ENCODE results near the gene CORO2A.

CORO2A gene

GRCh38 chr9:98229090-98229395, 36.6 kb upstream of the CORO2A start:
- Histone ChIP-seq H4K91ac (ENCODE audit: low read depth, low read length, poor library complexity) (no peak overlapping the region), H3K4me2 (ENCODE audit: insufficient read depth, low read length, poor library complexity, severe bottlenecking) (no peak overlapping the region), H2BK120ac (ENCODE audit: low read depth, low read length) (no peak overlapping the region), H3K79me1 (ENCODE audit: low read depth, low read length) (no peaks in the 10 kb centered on the region), H3K9me3 (replicated peaks in 1 of 2; ENCODE audit: control insufficient read depth in 2 of 2, insufficient read depth in 1 of 2, low read depth in 1 of 2, low read length in 2 of 2) (peaks cover 0 to 3% of the 10 kb centered on the region in 2 donors), H3K27ac (replicated peaks; ENCODE audit: low read length) (no peak overlapping the region), H4K8ac (ENCODE audit: low read depth, low read length) (no peak overlapping the region), H3K23ac (ENCODE audit: low read depth, low read length, poor library complexity) (no peak overlapping the region), H3K9ac (ENCODE audit: low read depth, low read length, poor library complexity) (no peak overlapping the region), H3K4me3 (ENCODE audit: low read length in 2 of 2) (no peak overlapping the region), H3K27me3 (ENCODE audit: control insufficient read depth in 3 of 3, insufficient read depth in 3 of 3, low read depth in 1 of 3, low read length in 3 of 3) (no peaks in the 10 kb centered on the region), H3K14ac (ENCODE audit: low read length) (no peak overlapping the region), H2AK5ac (ENCODE audit: low read depth, low read length) (no peak overlapping the region), H2BK5ac (ENCODE audit: low read length) (no peak overlapping the region), H2AFZ (ENCODE audit: low read length) (no peak overlapping the region), H2BK12ac (ENCODE audit: low read length) (no peak overlapping the region), H3K18ac (ENCODE audit: low read length) (no peak overlapping the region), H2BK15ac (ENCODE audit: low read length) (no peak overlapping the region), H3K4ac (ENCODE audit: low read length) (no peak overlapping the region), H3K36me3 (replicated peaks in 1 of 2; ENCODE audit: control insufficient read depth in 2 of 2, insufficient read depth in 2 of 2, low read length in 2 of 2) (no peaks in the 10 kb centered on the region), H3K4me1 (ENCODE audit: control insufficient read depth in 2 of 2, insufficient read depth in 1 of 2, low read depth in 1 of 2, low read length in 2 of 2) (peaks cover 0 to 3% of the 10 kb centered on the region in 2 donors)
- no peak for DNase-seq (ENCODE audit: low spot score)
- no CpG with 5 or more reads among the region's 4 CpGs for WGBS, 2 donors (ENCODE audit: extremely low coverage in 2 of 2, insufficient read length in 2 of 2, insufficient replicate concordance in 1 of 2)

DNA sequence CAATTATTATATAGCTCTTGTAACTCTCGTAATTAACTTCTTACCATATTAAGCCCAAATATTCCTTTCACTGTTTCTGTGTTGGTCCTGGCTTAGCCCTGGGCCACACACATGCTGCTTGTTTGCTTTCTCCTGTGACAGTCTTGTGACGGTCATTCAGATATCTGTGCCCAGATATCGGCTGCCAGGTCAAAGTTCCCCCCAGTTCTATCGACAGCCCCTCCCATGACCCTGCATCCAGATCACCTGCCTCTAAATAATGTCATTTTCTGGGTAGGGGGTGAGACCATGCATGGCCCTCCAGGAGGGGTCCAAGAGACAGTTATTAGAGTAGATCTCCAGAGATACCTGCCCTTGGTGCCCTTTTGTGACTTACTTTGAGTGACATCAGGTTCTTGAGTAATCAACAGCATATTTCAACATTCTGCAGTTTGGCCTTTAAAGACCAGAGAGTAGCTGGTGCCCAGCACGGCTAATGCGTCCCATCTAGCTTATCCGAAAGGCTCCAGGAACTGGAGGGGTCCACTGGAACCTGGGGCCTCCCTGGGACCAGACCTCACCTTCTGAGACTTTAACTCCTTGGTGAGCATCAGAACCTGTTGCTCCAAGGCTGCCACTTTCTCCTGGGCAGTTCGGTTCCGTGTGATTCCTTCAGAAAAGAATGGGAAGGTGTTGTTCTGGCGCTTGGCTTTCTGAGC, 36.1 kb upstream of the CORO2A start:
- H3K27ac ChIP-seq (replicated peaks; ENCODE audit: low read length) = no peak overlapping the region
- no CpG with 5 or more reads among the region's 10 CpGs for WGBS, 2 donors (ENCODE audit: extremely low coverage in 2 of 2, insufficient read length in 2 of 2, insufficient replicate concordance in 1 of 2)

GRCh38 chr9:98227883-98228282, 35.4 kb upstream of the CORO2A start:
- no peak overlapping the region for H4K91ac ChIP-seq (ENCODE audit: low read depth, low read length, poor library complexity)
- H4K8ac ChIP-seq (ENCODE audit: low read depth, low read length) = no peak overlapping the region
- H3K9me3 ChIP-seq (replicated peaks in 1 of 2; ENCODE audit: control insufficient read depth in 2 of 2, insufficient read depth in 1 of 2, low read depth in 1 of 2, low read length in 2 of 2) = no peaks in the 10 kb centered on the region
- H3K27ac ChIP-seq (replicated peaks; ENCODE audit: low read length) = no peak overlapping the region
- no peak overlapping the region for H3K4ac ChIP-seq (ENCODE audit: low read length)
- H3K14ac ChIP-seq (ENCODE audit: low read length) = no peak overlapping the region
- no peak overlapping the region for H2BK120ac ChIP-seq (ENCODE audit: low read depth, low read length)
- H3K4me1 ChIP-seq (ENCODE audit: control insufficient read depth in 2 of 2, insufficient read depth in 1 of 2, low read depth in 1 of 2, low read length in 2 of 2) = peaks cover 0 to 5% of the 10 kb centered on the region in 2 donors
- H2BK12ac ChIP-seq (ENCODE audit: low read length) = no peak overlapping the region
- H2BK15ac ChIP-seq (ENCODE audit: low read length) = no peak overlapping the region
- H2AK5ac ChIP-seq (ENCODE audit: low read depth, low read length) = no peak overlapping the region
- H3K79me1 ChIP-seq (ENCODE audit: low read depth, low read length) = no peaks in the 10 kb centered on the region
- H3K9ac ChIP-seq (ENCODE audit: low read depth, low read length, poor library complexity) = no peak overlapping the region
- WGBS, 2 donors (ENCODE audit: extremely low coverage in 2 of 2, insufficient read length in 2 of 2, insufficient replicate concordance in 1 of 2) = no CpG with 5 or more reads among the region's 7 CpGs
- H3K18ac ChIP-seq (ENCODE audit: low read length) = no peak overlapping the region
- no peak for DNase-seq (ENCODE audit: low spot score)
- H3K23ac ChIP-seq (ENCODE audit: low read depth, low read length, poor library complexity) = no peak overlapping the region
- H2BK5ac ChIP-seq (ENCODE audit: low read length) = no peak overlapping the region
- H3K4me3 ChIP-seq (ENCODE audit: low read length in 2 of 2) = no peak overlapping the region
- H3K4me2 ChIP-seq (ENCODE audit: insufficient read depth, low read length, poor library complexity, severe bottlenecking) = no peak overlapping the region
- H2AFZ ChIP-seq (ENCODE audit: low read length) = peak overlapping the region; percentile 64
- no peaks in the 10 kb centered on the region for H3K27me3 ChIP-seq (ENCODE audit: control insufficient read depth in 3 of 3, insufficient read depth in 3 of 3, low read depth in 1 of 3, low read length in 3 of 3)
- H3K36me3 ChIP-seq (replicated peaks in 1 of 2; ENCODE audit: control insufficient read depth in 2 of 2, insufficient read depth in 2 of 2, low read length in 2 of 2) = no peaks in the 10 kb centered on the region

More for the DNA sequence above, 36.1 kb upstream of the CORO2A start:
- Histone ChIP-seq H2BK12ac (ENCODE audit: low read length) (no peak overlapping the region), H3K18ac (ENCODE audit: low read length) (no peak overlapping the region), H4K8ac (ENCODE audit: low read depth, low read length) (no peak overlapping the region), H2AFZ (ENCODE audit: low read length) (no peak overlapping the region), H3K4me1 (ENCODE audit: control insufficient read depth in 2 of 2, insufficient read depth in 1 of 2, low read depth in 1 of 2, low read length in 2 of 2) (peaks cover 0 to 3% of the 10 kb centered on the region in 2 donors), H3K36me3 (replicated peaks in 1 of 2; ENCODE audit: control insufficient read depth in 2 of 2, insufficient read depth in 2 of 2, low read length in 2 of 2) (no peaks in the 10 kb centered on the region), H3K9me3 (replicated peaks in 1 of 2; ENCODE audit: control insufficient read depth in 2 of 2, insufficient read depth in 1 of 2, low read depth in 1 of 2, low read length in 2 of 2) (peaks cover 0 to 3% of the 10 kb centered on the region in 2 donors), H3K4me2 (ENCODE audit: insufficient read depth, low read length, poor library complexity, severe bottlenecking) (no peak overlapping the region), H3K79me1 (ENCODE audit: low read depth, low read length) (no peaks in the 10 kb centered on the region), H3K23ac (ENCODE audit: low read depth, low read length, poor library complexity) (no peak overlapping the region), H3K9ac (ENCODE audit: low read depth, low read length, poor library complexity) (no peak overlapping the region), H3K4ac (ENCODE audit: low read length) (peak overlapping the region; percentile 20), H3K4me3 (ENCODE audit: low read length in 2 of 2) (no peak overlapping the region), H3K14ac (ENCODE audit: low read length) (no peak overlapping the region), H2BK5ac (ENCODE audit: low read length) (no peak overlapping the region), H2BK15ac (ENCODE audit: low read length) (peak overlapping the region; percentile 57), H4K91ac (ENCODE audit: low read depth, low read length, poor library complexity) (no peak overlapping the region), H2AK5ac (ENCODE audit: low read depth, low read length) (no peak overlapping the region), H3K27me3 (ENCODE audit: control insufficient read depth in 3 of 3, insufficient read depth in 3 of 3, low read depth in 1 of 3, low read length in 3 of 3) (no peaks in the 10 kb centered on the region), H2BK120ac (ENCODE audit: low read depth, low read length) (no peak overlapping the region)
- DNase-seq (ENCODE audit: low spot score) = no peak

- no peak overlapping the region for H2AK5ac ChIP-seq (ENCODE audit: low read depth, low read length)
- no peak overlapping the region for H3K27ac ChIP-seq (replicated peaks; ENCODE audit: low read length)
- peak overlapping the region; percentile 17 for H2AFZ ChIP-seq (ENCODE audit: low read length)
- H3K9ac ChIP-seq (ENCODE audit: low read depth, low read length, poor library complexity) = no peak overlapping the region
- H2BK12ac ChIP-seq (ENCODE audit: low read length) = no peak overlapping the region
- H3K4me1 ChIP-seq (ENCODE audit: control insufficient read depth in 2 of 2, insufficient read depth in 1 of 2, low read depth in 1 of 2, low read length in 2 of 2) = peaks cover 0 to 5% of the 10 kb centered on the region in 2 donors
- no peaks in the 10 kb centered on the region for H3K27me3 ChIP-seq (ENCODE audit: control insufficient read depth in 3 of 3, insufficient read depth in 3 of 3, low read depth in 1 of 3, low read length in 3 of 3)
- H3K18ac ChIP-seq (ENCODE audit: low read length) = no peak overlapping the region
- H3K36me3 ChIP-seq (replicated peaks in 1 of 2; ENCODE audit: control insufficient read depth in 2 of 2, insufficient read depth in 2 of 2, low read length in 2 of 2) = no peaks in the 10 kb centered on the region
- H3K4me3 ChIP-seq (ENCODE audit: low read length in 2 of 2) = no peak overlapping the region
- H3K4me2 ChIP-seq (ENCODE audit: insufficient read depth, low read length, poor library complexity, severe bottlenecking) = no peak overlapping the region
- no peak overlapping the region for H3K4ac ChIP-seq (ENCODE audit: low read length)
- no peak overlapping the region for H2BK5ac ChIP-seq (ENCODE audit: low read length)
- H3K23ac ChIP-seq (ENCODE audit: low read depth, low read length, poor library complexity) = no peak overlapping the region
- H3K79me1 ChIP-seq (ENCODE audit: low read depth, low read length) = no peaks in the 10 kb centered on the region
- no peak overlapping the region for H2BK120ac ChIP-seq (ENCODE audit: low read depth, low read length)
- DNase-seq (ENCODE audit: low spot score) = no peak
- no peak overlapping the region for H3K14ac ChIP-seq (ENCODE audit: low read length)
- no peak overlapping the region for H2BK15ac ChIP-seq (ENCODE audit: low read length)
- no CpG with 5 or more reads among the region's 4 CpGs for WGBS, 2 donors (ENCODE audit: extremely low coverage in 2 of 2, insufficient read length in 2 of 2, insufficient replicate concordance in 1 of 2)
- H4K8ac ChIP-seq (ENCODE audit: low read depth, low read length) = no peak overlapping the region
- H3K9me3 ChIP-seq (replicated peaks in 1 of 2; ENCODE audit: control insufficient read depth in 2 of 2, insufficient read depth in 1 of 2, low read depth in 1 of 2, low read length in 2 of 2) = no peaks in the 10 kb centered on the region
- H4K91ac ChIP-seq (ENCODE audit: low read depth, low read length, poor library complexity) = no peak overlapping the region
These were observed 34.5 kb upstream of the CORO2A start for GRCh38 chr9:98226957-98227356.
